ENCODE results near the gene CCBE1.

- no peak for TF ChIP-seq CTCF (IDR thresholded peaks at IDR 0.05; ENCODE audit: insufficient read depth, low read length)
- no peak for TF ChIP-seq REST (IDR thresholded peaks at IDR 0.05; ENCODE audit: insufficient replicate concordance, low read depth)
- TF ChIP-seq GABPA (IDR thresholded peaks at IDR 0.05; ENCODE audit: low read depth) = no peak
These were observed 37.6 kb downstream of the CCBE1 start for GRCh38 chr18:59659508-59660170.

Data from HL-60 (cell line).